SK-N-SH treated with all-trans-retinoic acid at 6 μM for 48 hours (cell line): ENCODE measurements around the gene KHNYN.

Source experiments
- ATAC-seq: fragments of 200-7000 bp; cut with Tn5 transposase; 3 replicates; pipeline ENCODE4 v1.9.1; 2020; ENCODE audit warnings: mild to moderate bottlenecking, moderate library complexity
- ARNTL ChIP-seq: fragments of 450-650 bp; formaldehyde crosslinking; IDR thresholded peaks from 2 replicates; pipeline ENCODE4 v1.5.0; 2020; ENCODE audit warnings: low read depth, mild to moderate bottlenecking, moderate library complexity, borderline replicate concordance
- BACH2 ChIP-seq: fragments of 250-450 bp; sonication (Bioruptor Pico); IDR thresholded peaks from 2 replicates; pipeline ENCODE4 v1.9.0; 2021; ENCODE audit warnings: mild to moderate bottlenecking, borderline replicate concordance
- CSDC2 ChIP-seq: fragments of 250-450 bp; sonication (Bioruptor Pico); IDR thresholded peaks from 2 replicates; pipeline ENCODE4 v1.5.0; 2020; ENCODE audit warnings: mild to moderate bottlenecking, moderate library complexity
- ESRRG ChIP-seq: fragments of 250-450 bp; sonication (Bioruptor Pico); IDR thresholded peaks from 2 replicates; pipeline ENCODE4 v1.6.1; 2021; ENCODE audit warnings: mild to moderate bottlenecking
- GLIS3 ChIP-seq: fragments of 250-450 bp; sonication (Bioruptor Pico); IDR thresholded peaks from 2 replicates; pipeline ENCODE4 v1.5.0; 2020; ENCODE audit warnings: mild to moderate bottlenecking, moderate library complexity
- ISL1 ChIP-seq: fragments of 250-450 bp; sonication (Bioruptor Pico); IDR thresholded peaks from 2 replicates; pipeline ENCODE4 v2.1.2; 2022; ENCODE audit warnings: mild to moderate bottlenecking, moderate library complexity
- OSR1 ChIP-seq: fragments of 250-450 bp; sonication (Bioruptor Pico); IDR thresholded peaks from 2 replicates; pipeline ENCODE4 v1.8.0; 2022; ENCODE audit warnings: moderate library complexity, mild to moderate bottlenecking, inconsistent platforms
- PPARA ChIP-seq: fragments of 250-450 bp; sonication (Bioruptor Pico); IDR thresholded peaks from 2 replicates; pipeline ENCODE4 v1.5.0; 2020; ENCODE audit warnings: mild to moderate bottlenecking, borderline replicate concordance
- RARB ChIP-seq: fragments of 250-450 bp; sonication (Bioruptor Pico); IDR thresholded peaks from 2 replicates; pipeline ENCODE4 v1.8.0; 2021; ENCODE audit warnings: mild to moderate bottlenecking, moderate library complexity
- SNAI2 ChIP-seq: fragments of 250-450 bp; sonication (Bioruptor Pico); IDR thresholded peaks from 2 replicates; pipeline ENCODE4 v1.5.0; 2020; ENCODE audit warnings: mild to moderate bottlenecking, moderate library complexity
- TCF4 ChIP-seq: fragments of 250-450 bp; sonication (Bioruptor Pico); IDR thresholded peaks from 2 replicates; pipeline ENCODE4 v1.8.0; 2021; ENCODE audit warnings: mild to moderate bottlenecking, moderate library complexity, borderline replicate concordance
- TOX ChIP-seq: fragments of 250-450 bp; sonication (Bioruptor Pico); IDR thresholded peaks from 2 replicates; pipeline ENCODE4 v1.8.0; 2021; ENCODE audit warnings: mild to moderate bottlenecking, moderate library complexity, borderline replicate concordance
- ZC3H10 ChIP-seq: fragments of 250-450 bp; sonication (Bioruptor Pico); IDR thresholded peaks from 2 replicates; pipeline ENCODE4 v1.5.1; 2021; ENCODE audit warnings: mild to moderate bottlenecking, moderate library complexity
- ZFP3 ChIP-seq: fragments of 250-450 bp; sonication (Bioruptor Pico); IDR thresholded peaks from 2 replicates; pipeline ENCODE4 v1.5.0; 2020; ENCODE audit warnings: mild to moderate bottlenecking, moderate library complexity
- ZFP30 ChIP-seq: fragments of 450-650 bp; formaldehyde crosslinking; IDR thresholded peaks from 2 replicates; pipeline ENCODE4 v1.5.0; 2022; ENCODE audit warnings: mild to moderate bottlenecking, moderate library complexity
- ZNF565 ChIP-seq: fragments of 450-650 bp; formaldehyde crosslinking; conservative IDR thresholded peaks from 2 replicates; pipeline ENCODE4 v1.5.0; 2020; ENCODE audit warnings: low read depth, mild to moderate bottlenecking, moderate library complexity
- ZNF70 ChIP-seq: fragments of 450-650 bp; formaldehyde crosslinking; IDR thresholded peaks from 2 replicates; pipeline ENCODE4 v1.5.0; 2020; ENCODE audit warnings: mild to moderate bottlenecking, moderate library complexity
- ZNF8 ChIP-seq: fragments of 450-650 bp; formaldehyde crosslinking; IDR thresholded peaks from 2 replicates; pipeline ENCODE4 v1.5.0; 2020; ENCODE audit warnings: mild to moderate bottlenecking, moderate library complexity
- TF ChIP-seq, protein P1 (sequence below): fragments of 250-450 bp; sonication (Bioruptor Pico); IDR thresholded peaks from 2 replicates; pipeline ENCODE4 v1.5.1; 2020; ENCODE audit warnings: low read depth, mild to moderate bottlenecking, moderate library complexity
- TF ChIP-seq, protein P2 (sequence below): fragments of 250-450 bp; sonication (Bioruptor Pico); IDR thresholded peaks from 2 replicates; pipeline ENCODE4 v1.5.0; 2020; ENCODE audit warnings: mild to moderate bottlenecking, moderate library complexity
- TF ChIP-seq, protein P3 (sequence below): fragments of 250-450 bp; sonication (Bioruptor Pico); IDR thresholded peaks from 2 replicates; pipeline ENCODE4 v1.8.0; 2020; ENCODE audit warnings: mild to moderate bottlenecking, moderate library complexity, borderline replicate concordance
- TF ChIP-seq, protein P4 (sequence below): fragments of 250-450 bp; sonication (Bioruptor Pico); IDR thresholded peaks from 2 replicates; pipeline ENCODE4 v1.8.0; 2021; ENCODE audit warnings: low read depth, mild to moderate bottlenecking, moderate library complexity, borderline replicate concordance
- TF ChIP-seq, protein P5 (sequence below): fragments of 250-450 bp; sonication (Bioruptor Pico); IDR thresholded peaks from 2 replicates; pipeline ENCODE4 v1.5.1; 2021; ENCODE audit warnings: mild to moderate bottlenecking, moderate library complexity

The KHNYN gene

DNA sequence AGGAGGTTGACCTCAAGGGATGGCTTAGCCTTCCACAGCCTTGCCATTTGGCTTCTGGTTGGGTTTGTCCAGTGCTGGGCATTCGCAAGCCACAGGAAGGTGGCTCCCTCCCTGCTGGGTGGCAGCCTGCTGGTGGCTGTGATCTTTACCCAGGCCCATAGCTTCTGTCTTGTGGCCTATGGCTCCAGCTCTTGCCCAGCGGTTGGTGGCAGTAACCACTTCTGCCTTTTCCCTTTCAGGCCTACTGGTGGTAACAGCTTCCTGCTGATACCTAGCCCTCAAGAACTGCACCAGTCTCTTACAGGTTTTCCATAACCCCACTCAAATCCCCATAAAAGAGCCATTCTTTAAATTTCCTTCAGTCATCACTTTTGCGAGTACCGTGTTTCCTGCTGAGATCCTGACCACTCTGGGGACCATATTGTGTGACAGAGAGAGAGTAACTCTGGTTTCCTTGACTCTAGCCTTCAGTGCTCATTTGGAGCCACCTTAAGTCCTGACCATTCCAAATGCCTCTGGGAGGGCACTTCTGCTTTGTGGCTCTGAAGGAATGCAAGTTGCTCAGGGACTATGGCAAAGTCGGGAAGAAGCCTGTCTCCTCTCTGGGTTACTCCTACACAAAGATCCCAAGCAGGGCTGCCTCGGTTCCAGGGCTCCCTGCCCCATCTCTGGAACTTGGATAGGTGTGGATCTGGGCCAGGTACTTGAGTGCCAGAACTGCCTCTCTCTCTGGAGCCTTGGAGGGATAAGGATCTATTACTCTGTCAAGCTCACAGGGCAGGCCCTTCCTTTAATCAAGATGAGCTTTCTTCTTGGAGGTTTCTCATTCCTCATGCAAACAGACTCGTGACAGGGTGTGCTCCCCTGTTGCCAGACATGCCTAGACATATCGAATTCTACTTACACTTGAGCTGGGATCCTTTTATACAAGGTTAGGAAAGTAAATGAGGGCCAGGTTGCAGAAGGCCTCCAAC, 33.9 kb upstream of the KHNYN start:
- no peak for ATAC-seq
- TF ChIP-seq TCF4 (CRISPR knock-in tag) (no peak), ZNF565 (CRISPR knock-in tag) (no peak), ISL1 (CRISPR knock-in tag) (no peak)
- TF ChIP-seq, all 23 proteins: peak for 0

DNA sequence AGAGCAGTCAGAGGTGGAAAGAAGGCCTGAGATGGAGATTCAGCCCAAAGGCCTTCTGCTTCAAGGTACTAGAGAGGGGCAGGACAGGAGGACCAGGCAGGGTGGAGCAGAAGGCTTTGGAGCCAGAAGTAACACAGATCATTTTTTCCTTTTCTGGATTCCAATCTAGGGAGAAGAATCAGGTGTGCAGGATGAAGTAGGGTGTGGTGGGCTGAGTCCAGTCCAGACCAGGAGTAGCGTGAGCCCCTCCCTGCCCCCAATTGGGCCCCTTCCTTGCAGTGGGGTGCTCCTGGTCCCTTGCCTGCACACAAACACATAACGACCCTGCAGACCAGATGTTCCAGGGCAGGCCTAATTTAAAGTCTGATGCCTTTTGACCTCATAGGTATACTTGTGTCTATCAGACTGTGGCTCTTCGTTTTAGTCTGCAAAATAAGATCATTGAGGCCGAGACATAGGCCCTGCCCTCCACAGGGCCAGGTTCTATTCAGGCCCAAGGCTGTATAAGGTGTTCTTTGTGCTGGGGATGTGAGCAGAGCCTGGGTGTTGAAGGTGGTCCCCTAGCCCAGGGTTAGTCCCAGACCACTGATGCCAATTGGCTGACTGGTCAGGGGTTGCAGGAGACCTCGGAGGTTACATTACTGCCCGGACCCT, 32.0 kb upstream of the KHNYN start:
- ATAC-seq: no peak
- TF ChIP-seq ISL1 (CRISPR knock-in tag) (no peak), ZNF8 (CRISPR knock-in tag) (no peak), SNAI2 (no peak), ZFP30 (CRISPR knock-in tag) (no peak), GLIS3 (CRISPR knock-in tag) (no peak), ZNF565 (CRISPR knock-in tag) (no peak), ZNF70 (CRISPR knock-in tag) (no peak), BACH2 (no peak), ESRRG (CRISPR knock-in tag) (no peak), PPARA (CRISPR knock-in tag) (no peak), ARNTL (CRISPR knock-in tag) (no peak), OSR1 (CRISPR knock-in tag) (no peak), TOX (CRISPR knock-in tag) (no peak), RARB (no peak)
- TF ChIP-seq, protein P1, sequence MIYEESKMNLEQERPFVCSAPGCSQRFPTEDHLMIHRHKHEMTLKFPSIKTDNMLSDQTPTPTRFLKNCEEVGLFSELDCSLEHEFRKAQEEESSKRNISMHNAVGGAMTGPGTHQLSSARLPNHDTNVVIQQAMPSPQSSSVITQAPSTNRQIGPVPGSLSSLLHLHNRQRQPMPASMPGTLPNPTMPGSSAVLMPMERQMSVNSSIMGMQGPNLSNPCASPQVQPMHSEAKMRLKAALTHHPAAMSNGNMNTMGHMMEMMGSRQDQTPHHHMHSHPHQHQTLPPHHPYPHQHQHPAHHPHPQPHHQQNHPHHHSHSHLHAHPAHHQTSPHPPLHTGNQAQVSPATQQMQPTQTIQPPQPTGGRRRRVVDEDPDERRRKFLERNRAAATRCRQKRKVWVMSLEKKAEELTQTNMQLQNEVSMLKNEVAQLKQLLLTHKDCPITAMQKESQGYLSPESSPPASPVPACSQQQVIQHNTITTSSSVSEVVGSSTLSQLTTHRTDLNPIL (CRISPR knock-in tag): no peak
- TF ChIP-seq, protein P2, sequence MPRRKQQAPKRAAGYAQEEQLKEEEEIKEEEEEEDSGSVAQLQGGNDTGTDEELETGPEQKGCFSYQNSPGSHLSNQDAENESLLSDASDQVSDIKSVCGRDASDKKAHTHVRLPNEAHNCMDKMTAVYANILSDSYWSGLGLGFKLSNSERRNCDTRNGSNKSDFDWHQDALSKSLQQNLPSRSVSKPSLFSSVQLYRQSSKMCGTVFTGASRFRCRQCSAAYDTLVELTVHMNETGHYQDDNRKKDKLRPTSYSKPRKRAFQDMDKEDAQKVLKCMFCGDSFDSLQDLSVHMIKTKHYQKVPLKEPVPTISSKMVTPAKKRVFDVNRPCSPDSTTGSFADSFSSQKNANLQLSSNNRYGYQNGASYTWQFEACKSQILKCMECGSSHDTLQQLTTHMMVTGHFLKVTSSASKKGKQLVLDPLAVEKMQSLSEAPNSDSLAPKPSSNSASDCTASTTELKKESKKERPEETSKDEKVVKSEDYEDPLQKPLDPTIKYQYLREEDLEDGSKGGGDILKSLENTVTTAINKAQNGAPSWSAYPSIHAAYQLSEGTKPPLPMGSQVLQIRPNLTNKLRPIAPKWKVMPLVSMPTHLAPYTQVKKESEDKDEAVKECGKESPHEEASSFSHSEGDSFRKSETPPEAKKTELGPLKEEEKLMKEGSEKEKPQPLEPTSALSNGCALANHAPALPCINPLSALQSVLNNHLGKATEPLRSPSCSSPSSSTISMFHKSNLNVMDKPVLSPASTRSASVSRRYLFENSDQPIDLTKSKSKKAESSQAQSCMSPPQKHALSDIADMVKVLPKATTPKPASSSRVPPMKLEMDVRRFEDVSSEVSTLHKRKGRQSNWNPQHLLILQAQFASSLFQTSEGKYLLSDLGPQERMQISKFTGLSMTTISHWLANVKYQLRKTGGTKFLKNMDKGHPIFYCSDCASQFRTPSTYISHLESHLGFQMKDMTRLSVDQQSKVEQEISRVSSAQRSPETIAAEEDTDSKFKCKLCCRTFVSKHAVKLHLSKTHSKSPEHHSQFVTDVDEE: no peak
- TF ChIP-seq, protein P3, sequence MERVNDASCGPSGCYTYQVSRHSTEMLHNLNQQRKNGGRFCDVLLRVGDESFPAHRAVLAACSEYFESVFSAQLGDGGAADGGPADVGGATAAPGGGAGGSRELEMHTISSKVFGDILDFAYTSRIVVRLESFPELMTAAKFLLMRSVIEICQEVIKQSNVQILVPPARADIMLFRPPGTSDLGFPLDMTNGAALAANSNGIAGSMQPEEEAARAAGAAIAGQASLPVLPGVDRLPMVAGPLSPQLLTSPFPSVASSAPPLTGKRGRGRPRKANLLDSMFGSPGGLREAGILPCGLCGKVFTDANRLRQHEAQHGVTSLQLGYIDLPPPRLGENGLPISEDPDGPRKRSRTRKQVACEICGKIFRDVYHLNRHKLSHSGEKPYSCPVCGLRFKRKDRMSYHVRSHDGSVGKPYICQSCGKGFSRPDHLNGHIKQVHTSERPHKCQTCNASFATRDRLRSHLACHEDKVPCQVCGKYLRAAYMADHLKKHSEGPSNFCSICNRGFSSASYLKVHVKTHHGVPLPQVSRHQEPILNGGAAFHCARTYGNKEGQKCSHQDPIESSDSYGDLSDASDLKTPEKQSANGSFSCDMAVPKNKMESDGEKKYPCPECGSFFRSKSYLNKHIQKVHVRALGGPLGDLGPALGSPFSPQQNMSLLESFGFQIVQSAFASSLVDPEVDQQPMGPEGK: no peak

DNA sequence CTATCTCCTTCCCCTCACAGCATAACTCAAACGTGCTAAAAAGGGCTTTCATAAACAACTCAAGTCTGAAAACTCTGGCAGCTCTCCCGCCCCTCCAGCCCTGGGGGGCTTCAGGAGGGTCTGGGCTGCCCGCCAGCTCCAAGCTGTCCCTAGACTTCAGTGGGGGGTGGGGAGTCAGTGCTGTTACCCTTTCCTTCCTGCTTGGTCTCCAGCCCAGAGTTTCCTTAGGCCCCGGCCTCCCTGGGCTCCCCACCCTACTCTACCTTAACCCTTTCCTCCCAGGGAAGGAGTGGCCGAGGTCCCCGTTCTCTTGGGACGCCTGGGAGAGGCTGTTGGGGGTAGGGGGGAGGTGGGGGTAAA, 31.5 kb upstream of the KHNYN start:
- TF ChIP-seq ZFP3 (no peak), ZNF70 (CRISPR knock-in tag) (no peak), ARNTL (CRISPR knock-in tag) (no peak), SNAI2 (no peak), ZNF8 (CRISPR knock-in tag) (no peak), TOX (CRISPR knock-in tag) (no peak), ZNF565 (CRISPR knock-in tag) (no peak), RARB (no peak), ZFP30 (CRISPR knock-in tag) (no peak), ZC3H10 (CRISPR knock-in tag) (no peak), CSDC2 (CRISPR knock-in tag) (no peak), ESRRG (CRISPR knock-in tag) (no peak), PPARA (CRISPR knock-in tag) (no peak)
- TF ChIP-seq, protein P4, sequence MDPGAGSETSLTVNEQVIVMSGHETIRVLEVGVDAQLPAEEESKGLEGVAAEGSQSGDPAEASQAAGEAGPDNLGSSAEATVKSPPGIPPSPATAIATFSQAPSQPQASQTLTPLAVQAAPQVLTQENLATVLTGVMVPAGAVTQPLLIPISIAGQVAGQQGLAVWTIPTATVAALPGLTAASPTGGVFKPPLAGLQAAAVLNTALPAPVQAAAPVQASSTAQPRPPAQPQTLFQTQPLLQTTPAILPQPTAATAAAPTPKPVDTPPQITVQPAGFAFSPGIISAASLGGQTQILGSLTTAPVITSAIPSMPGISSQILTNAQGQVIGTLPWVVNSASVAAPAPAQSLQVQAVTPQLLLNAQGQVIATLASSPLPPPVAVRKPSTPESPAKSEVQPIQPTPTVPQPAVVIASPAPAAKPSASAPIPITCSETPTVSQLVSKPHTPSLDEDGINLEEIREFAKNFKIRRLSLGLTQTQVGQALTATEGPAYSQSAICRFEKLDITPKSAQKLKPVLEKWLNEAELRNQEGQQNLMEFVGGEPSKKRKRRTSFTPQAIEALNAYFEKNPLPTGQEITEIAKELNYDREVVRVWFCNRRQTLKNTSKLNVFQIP (CRISPR knock-in tag): no peak
- TF ChIP-seq, protein P2: no peak
- TF ChIP-seq, protein P5, sequence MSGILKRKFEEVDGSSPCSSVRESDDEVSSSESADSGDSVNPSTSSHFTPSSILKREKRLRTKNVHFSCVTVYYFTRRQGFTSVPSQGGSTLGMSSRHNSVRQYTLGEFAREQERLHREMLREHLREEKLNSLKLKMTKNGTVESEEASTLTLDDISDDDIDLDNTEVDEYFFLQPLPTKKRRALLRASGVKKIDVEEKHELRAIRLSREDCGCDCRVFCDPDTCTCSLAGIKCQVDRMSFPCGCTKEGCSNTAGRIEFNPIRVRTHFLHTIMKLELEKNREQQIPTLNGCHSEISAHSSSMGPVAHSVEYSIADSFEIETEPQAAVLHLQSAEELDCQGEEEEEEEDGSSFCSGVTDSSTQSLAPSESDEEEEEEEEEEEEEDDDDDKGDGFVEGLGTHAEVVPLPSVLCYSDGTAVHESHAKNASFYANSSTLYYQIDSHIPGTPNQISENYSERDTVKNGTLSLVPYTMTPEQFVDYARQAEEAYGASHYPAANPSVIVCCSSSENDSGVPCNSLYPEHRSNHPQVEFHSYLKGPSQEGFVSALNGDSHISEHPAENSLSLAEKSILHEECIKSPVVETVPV (CRISPR knock-in tag): no peak
- TF ChIP-seq, all 23 proteins: peak for 0
- ATAC-seq: peak; percentile 8; the same call in 1 of the 3 replicates
